PC-3 (cell line): ENCODE results near the gene AP5S1. TPM values are rescaled to one million over a fixed set of nuclear protein-coding genes. Genes with fewer than 3 reads are reported as not detected.

ENCODE experiments used
- ATAC-seq: fragments of 200-7000 bp; cut with Tn5 transposase; 2 replicates; pipeline ENCODE4 v1.9.1; 2020; ENCODE audit warnings: mild to moderate bottlenecking, moderate library complexity
- BruUV-seq: library from RNA; stranded (reverse); fragments of 400-500 nt; replicated peaks from 2 replicates; lab custom pipeline; 2021; lab: Mats Ljungman, UMichigan
- CTCF ChIA-PET: fragments of 300-600 bp; sonication (Branson Sonifier 250); formaldehyde crosslinking; loops from one replicate; lab custom pipeline; 2022; ENCODE audit warnings: antibody characterized with exemption; lab: Charles Lee
- POLR2A ChIA-PET: fragments of 300-600 bp; sonication (Branson Sonifier 250); formaldehyde crosslinking; loops from one replicate; lab custom pipeline; 2022; ENCODE audit warnings: antibody characterized with exemption; ENCODE audit not compliant: unreplicated experiment; lab: Charles Lee
- DNase-seq: peaks from one replicate; pipeline ENCODE4 v3.0.0-alpha.2; 2015
- H2AFZ ChIP-seq: fragments of 300-600 bp; sonication (generic); 2 replicates; pipeline ENCODE4 v1.6.0; 2016; ENCODE audit warnings: antibody characterized with exemption, low read length
- H3F3A ChIP-seq: fragments of 300-600 bp; sonication (generic); one replicate; pipeline ENCODE4 v1.6.0; 2017; ENCODE audit warnings: antibody characterized with exemption, low read length, control low read depth, mild to moderate bottlenecking; ENCODE audit not compliant: unreplicated experiment
- H3K27ac ChIP-seq: fragments of 300-600 bp; sonication (generic); 2 replicates; pipeline ENCODE4 v1.5.1; 2016; ENCODE audit warnings: mild to moderate bottlenecking, low read length
- H3K27me3 ChIP-seq: fragments of 300-600 bp; sonication (generic); 2 replicates; pipeline ENCODE4 v1.6.1; 2016; ENCODE audit warnings: low read length, mixed read lengths
- H3K36me3 ChIP-seq: fragments of 300-600 bp; sonication (generic); 2 replicates; pipeline ENCODE4 v1.6.1; 2016; ENCODE audit warnings: low read depth, mixed run types, low read length, mixed read lengths
- H3K4me1 ChIP-seq: fragments of 300-600 bp; sonication (generic); 2 replicates; pipeline ENCODE4 v1.5.1; 2016; ENCODE audit warnings: low read length; ENCODE audit not compliant: insufficient read depth
- H3K4me2 ChIP-seq: fragments of 300-600 bp; sonication (generic); 2 replicates; pipeline ENCODE4 v1.6.0; 2016; ENCODE audit warnings: low read length
- H3K4me3 ChIP-seq: fragments of 300-600 bp; sonication (generic); 2 replicates; pipeline ENCODE4 v1.5.1; 2016; ENCODE audit warnings: mild to moderate bottlenecking, low read length, mixed read lengths
- H3K79me2 ChIP-seq: fragments of 300-600 bp; sonication (generic); 2 replicates; pipeline ENCODE4 v1.6.1; 2017; ENCODE audit warnings: low read length, mixed read lengths
- H3K9ac ChIP-seq: fragments of 300-600 bp; sonication (generic); 2 replicates; pipeline ENCODE4 v1.6.0; 2016; ENCODE audit warnings: mild to moderate bottlenecking, low read length
- H3K9me2 ChIP-seq: fragments of 300-600 bp; sonication (generic); replicated peaks from 2 replicates; pipeline ENCODE4 v1.6.1; 2016; ENCODE audit warnings: mixed run types, low read length, mixed read lengths
- H3K9me3 ChIP-seq: fragments of 300-600 bp; sonication (generic); 2 replicates; pipeline ENCODE4 v1.6.1; 2016; ENCODE audit warnings: low read length, mixed read lengths
- H4K20me1 ChIP-seq: fragments of 300-600 bp; sonication (generic); 2 replicates; pipeline ENCODE4 v1.6.1; 2016; ENCODE audit warnings: low read length, mixed read lengths
- CTCF ChIP-seq: fragments of 300-600 bp; sonication (generic); conservative IDR thresholded peaks from 2 replicates; pipeline ENCODE4 v1.5.1; 2017; ENCODE audit warnings: antibody characterized with exemption, low read depth, mild to moderate bottlenecking, low read length
- EZH2 ChIP-seq: fragments of 300-600 bp; sonication (generic); IDR thresholded peaks from one replicate; pipeline ENCODE4 v1.6.1; 2017; ENCODE audit warnings: antibody characterized with exemption, mild to moderate bottlenecking, low read length; ENCODE audit not compliant: unreplicated experiment
- EZH2phosphoT487 ChIP-seq: fragments of 300-600 bp; sonication (generic); IDR thresholded peaks from 2 replicates; pipeline ENCODE4 v1.6.1; 2018; ENCODE audit warnings: mild to moderate bottlenecking, antibody characterized with exemption, low read length, borderline replicate concordance
- intact Hi-C: fragments of 100-400 bp; cut with micrococcal nuclease; formaldehyde crosslinking; loops from 2 replicates; pipeline ENCODE4 v1.9.0; 2023
- total RNA-seq: library from RNA; depleted of rRNA; stranded (reverse); fragments of >200 nt; gene quantifications from 2 replicates; pipeline ENCODE4 v1.2.3, GENCODE V29; 2014

Gene AP5S1
- total RNA-seq, 1 experiment from 2014 or later, result 31.4 TPM

- ATAC-seq, result no peak
- ChIA-PET CTCF (no interaction called here), POLR2A (no interaction called here)
- BruUV-seq, result no TSS peak
- Histone ChIP-seq H3K9ac (no peak overlapping the region), H3K79me2 (peaks cover 44% of the 10 kb centered on the region), H3K4me1 (peaks cover 38% of the 10 kb centered on the region), H3K9me3 (no peaks in the 10 kb centered on the region), H3K27me3 (no peaks in the 10 kb centered on the region), H2AFZ (no peak overlapping the region), H3K4me2 (no peak overlapping the region), H3K36me3 (peaks cover 83% of the 10 kb centered on the region), H3F3A (no peaks in the 10 kb centered on the region), H3K4me3 (no peak overlapping the region), H3K27ac (no peak overlapping the region), H3K9me2 (no peaks in the 10 kb centered on the region), H4K20me1 (no peaks in the 10 kb centered on the region)
- no peak for DNase-seq
- TF ChIP-seq EZH2 (no peak), CTCF (no peak), EZH2phosphoT487 (no peak)
- intact Hi-C loops, result no loop called here
These were observed 19.0 kb upstream of the AP5S1 start for GRCh38 chr20:3801299-3801698.

- no peak overlapping the region for H3K4me2 ChIP-seq
- no peaks in the 10 kb centered on the region for H3K9me3 ChIP-seq
- no TSS peak for BruUV-seq
- ATAC-seq (no peak), DNase-seq (no peak)
- H3K79me2 ChIP-seq, result peaks cover 38% of the 10 kb centered on the region
- H3K4me1 ChIP-seq, result peaks cover 44% of the 10 kb centered on the region
- H2AFZ ChIP-seq, result no peak overlapping the region
- no peaks in the 10 kb centered on the region for H4K20me1 ChIP-seq
- peaks cover 2% of the 10 kb centered on the region for H3F3A ChIP-seq
- no peak overlapping the region for H3K9ac ChIP-seq
- CTCF ChIA-PET, result no interaction called here
- no peak overlapping the region for H3K4me3 ChIP-seq
- POLR2A ChIA-PET, result no interaction called here
- no peaks in the 10 kb centered on the region for H3K9me2 ChIP-seq
- no peak overlapping the region for H3K27ac ChIP-seq
- intact Hi-C loops, result no loop called here
- peaks cover 84% of the 10 kb centered on the region for H3K36me3 ChIP-seq
- TF ChIP-seq CTCF (no peak), EZH2phosphoT487 (no peak), EZH2 (no peak)
- no peaks in the 10 kb centered on the region for H3K27me3 ChIP-seq
These were observed 18.5 kb upstream of the AP5S1 start for GRCh38 chr20:3801846-3802245.

- DNase-seq, result no peak
These were observed 17.7 kb upstream of the AP5S1 start for GRCh38 chr20:3802524-3803239.

More at GRCh38 chr20:3802524-3803239, 17.7 kb upstream of the AP5S1 start:
- H3K27ac ChIP-seq, result no peak overlapping the region
- no peaks in the 10 kb centered on the region for H4K20me1 ChIP-seq
- peaks cover 44% of the 10 kb centered on the region for H3K4me1 ChIP-seq
- ATAC-seq, result no peak
- peaks cover 84% of the 10 kb centered on the region for H3K36me3 ChIP-seq
- CTCF ChIA-PET, result no interaction called here
- no peak overlapping the region for H2AFZ ChIP-seq
- H3K79me2 ChIP-seq, result peaks cover 30% of the 10 kb centered on the region
- no peak overlapping the region for H3K4me2 ChIP-seq
- no peak overlapping the region for H3K9ac ChIP-seq
- intact Hi-C loops, result no loop called here
- H3K4me3 ChIP-seq, result no peak overlapping the region
- BruUV-seq, result no TSS peak
- H3F3A ChIP-seq, result peaks cover 6% of the 10 kb centered on the region
- no peaks in the 10 kb centered on the region for H3K9me2 ChIP-seq
- TF ChIP-seq EZH2 (no peak), CTCF (no peak), EZH2phosphoT487 (no peak)
- POLR2A ChIA-PET, result interaction anchor here (0.5 kb wide), 1 partner anchor 15 kb away, joined by 3 read pairs; no protein-coding TSS in a partner anchor
- no peaks in the 10 kb centered on the region for H3K27me3 ChIP-seq
- no peaks in the 10 kb centered on the region for H3K9me3 ChIP-seq
